ENCODE measurements around the gene ACTL7A.
"Not testable (repeated sequence)": the region's sequence is repeated elsewhere in the genome, so short reads cannot be mapped to it uniquely, and the experiment has no call there.

Gene ACTL7A

DNA sequence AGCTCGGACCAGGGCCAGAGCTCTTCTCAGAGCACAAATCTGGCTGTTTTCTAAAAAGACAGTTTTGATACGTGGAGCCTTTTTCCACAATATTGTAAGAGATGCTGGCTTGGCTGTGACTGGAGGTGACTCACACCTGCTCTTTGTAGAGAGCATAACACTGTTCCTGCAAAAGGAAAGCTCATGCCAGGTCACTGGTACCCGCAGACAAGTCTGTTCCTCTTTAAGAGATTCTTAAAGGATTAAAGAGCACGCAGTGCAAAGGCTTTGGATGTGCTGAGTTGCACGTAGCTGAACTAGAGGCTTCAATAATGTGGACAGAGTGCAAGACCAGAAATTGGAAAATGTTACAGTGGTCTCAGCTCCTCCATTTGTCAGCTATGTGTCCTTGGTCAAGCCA, 25.3 kb upstream of the ACTL7A start:
- H3F3A ChIP-seq (ENCODE audit: insufficient read depth, low read length): no peaks in the 10 kb centered on the region
- no peak overlapping the region for H3K4me2 ChIP-seq (ENCODE audit: low read length)
- H3K4me1 ChIP-seq (ENCODE audit: insufficient read depth, low read length, severe bottlenecking): no peaks in the 10 kb centered on the region
- H3K79me2 ChIP-seq (ENCODE audit: insufficient read depth, low read length): no peaks in the 10 kb centered on the region
- TF ChIP-seq, protein P1, sequence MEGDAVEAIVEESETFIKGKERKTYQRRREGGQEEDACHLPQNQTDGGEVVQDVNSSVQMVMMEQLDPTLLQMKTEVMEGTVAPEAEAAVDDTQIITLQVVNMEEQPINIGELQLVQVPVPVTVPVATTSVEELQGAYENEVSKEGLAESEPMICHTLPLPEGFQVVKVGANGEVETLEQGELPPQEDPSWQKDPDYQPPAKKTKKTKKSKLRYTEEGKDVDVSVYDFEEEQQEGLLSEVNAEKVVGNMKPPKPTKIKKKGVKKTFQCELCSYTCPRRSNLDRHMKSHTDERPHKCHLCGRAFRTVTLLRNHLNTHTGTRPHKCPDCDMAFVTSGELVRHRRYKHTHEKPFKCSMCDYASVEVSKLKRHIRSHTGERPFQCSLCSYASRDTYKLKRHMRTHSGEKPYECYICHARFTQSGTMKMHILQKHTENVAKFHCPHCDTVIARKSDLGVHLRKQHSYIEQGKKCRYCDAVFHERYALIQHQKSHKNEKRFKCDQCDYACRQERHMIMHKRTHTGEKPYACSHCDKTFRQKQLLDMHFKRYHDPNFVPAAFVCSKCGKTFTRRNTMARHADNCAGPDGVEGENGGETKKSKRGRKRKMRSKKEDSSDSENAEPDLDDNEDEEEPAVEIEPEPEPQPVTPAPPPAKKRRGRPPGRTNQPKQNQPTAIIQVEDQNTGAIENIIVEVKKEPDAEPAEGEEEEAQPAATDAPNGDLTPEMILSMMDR (IDR thresholded peaks at IDR 0.05; ENCODE audit: low read length): no peak
- TF ChIP-seq EZH2 (IDR thresholded peaks at IDR 0.05; ENCODE audit: borderline replicate concordance, low read length): no peak
- no peaks in the 10 kb centered on the region for H3K27me3 ChIP-seq (ENCODE audit: insufficient read depth, low read length)
- no peak overlapping the region for H3K9ac ChIP-seq (ENCODE audit: low read length)
- H3K36me3 ChIP-seq (ENCODE audit: insufficient read depth, low read length): no peaks in the 10 kb centered on the region
- H3K4me3 ChIP-seq (ENCODE audit: low read depth, low read length, poor library complexity, severe bottlenecking): no peak overlapping the region
- H4K20me1 ChIP-seq (ENCODE audit: insufficient read depth, low read length): no peaks in the 10 kb centered on the region
- no peaks in the 10 kb centered on the region for H3K9me3 ChIP-seq (ENCODE audit: low read length)
- H3K9me2 ChIP-seq (ENCODE audit: low read depth, low read length): no peaks in the 10 kb centered on the region
- H3K27ac ChIP-seq (ENCODE audit: low read depth, low read length, poor library complexity, severe bottlenecking): no peak overlapping the region
- no peak overlapping the region for H2AFZ ChIP-seq (ENCODE audit: low read length)

DNA sequence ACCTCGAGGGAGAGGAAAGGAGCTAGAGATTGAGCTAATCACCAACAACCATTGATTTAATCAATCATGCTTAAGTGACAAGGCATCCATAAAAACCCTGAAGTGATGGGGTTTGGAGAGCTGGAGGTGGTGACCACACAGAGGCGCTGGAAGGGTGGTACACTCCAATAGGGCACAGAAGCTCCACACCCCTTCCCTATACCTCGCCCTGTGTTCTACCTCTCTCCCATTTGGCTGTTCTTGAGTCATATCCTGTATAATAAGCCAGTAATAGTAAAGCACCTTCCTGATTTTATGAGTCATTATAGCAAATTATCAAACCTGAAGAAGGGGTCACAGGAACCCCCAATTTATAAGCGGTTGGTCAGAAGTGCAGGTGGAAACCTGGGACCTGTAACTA, 24.5 kb upstream of the ACTL7A start:
- TF ChIP-seq EZH2 (IDR thresholded peaks at IDR 0.05; ENCODE audit: borderline replicate concordance, low read length): no peak
- TF ChIP-seq, protein P1 (IDR thresholded peaks at IDR 0.05; ENCODE audit: low read length): no peak
- H3K27me3 ChIP-seq (ENCODE audit: insufficient read depth, low read length): no peaks in the 10 kb centered on the region
- no peak overlapping the region for H3K27ac ChIP-seq (ENCODE audit: low read depth, low read length, poor library complexity, severe bottlenecking)
- H3K4me3 ChIP-seq (ENCODE audit: low read depth, low read length, poor library complexity, severe bottlenecking): no peak overlapping the region
- no peaks in the 10 kb centered on the region for H3F3A ChIP-seq (ENCODE audit: insufficient read depth, low read length)
- no peaks in the 10 kb centered on the region for H3K36me3 ChIP-seq (ENCODE audit: insufficient read depth, low read length)
- H3K9ac ChIP-seq (ENCODE audit: low read length): no peak overlapping the region
- H3K4me2 ChIP-seq (ENCODE audit: low read length): no peak overlapping the region
- H4K20me1 ChIP-seq (ENCODE audit: insufficient read depth, low read length): no peaks in the 10 kb centered on the region
- no peaks in the 10 kb centered on the region for H3K79me2 ChIP-seq (ENCODE audit: insufficient read depth, low read length)
- H3K4me1 ChIP-seq (ENCODE audit: insufficient read depth, low read length, severe bottlenecking): no peaks in the 10 kb centered on the region
- H2AFZ ChIP-seq (ENCODE audit: low read length): no peak overlapping the region
- no peaks in the 10 kb centered on the region for H3K9me3 ChIP-seq (ENCODE audit: low read length)
- H3K9me2 ChIP-seq (ENCODE audit: low read depth, low read length): no peaks in the 10 kb centered on the region

DNA sequence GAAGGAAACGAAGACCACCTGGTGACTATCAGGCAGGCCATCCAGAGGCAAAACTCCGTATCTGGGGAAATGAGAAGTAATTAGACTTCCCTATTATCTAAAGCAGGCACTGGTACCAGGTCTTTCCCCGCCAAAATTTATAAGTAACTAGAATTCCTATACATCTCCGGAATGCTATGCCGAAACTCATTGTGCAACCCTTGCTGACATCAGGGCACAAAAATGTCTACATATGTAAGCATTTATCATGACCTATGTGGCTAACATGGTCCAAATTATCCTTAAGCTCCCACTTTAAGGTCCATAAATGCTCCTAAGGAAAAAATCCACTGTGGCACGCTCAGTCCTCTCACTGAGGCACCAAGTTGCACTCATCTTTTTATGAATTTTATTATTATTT, 24.0 kb upstream of the ACTL7A start:
- Histone ChIP-seq H3K9ac (ENCODE audit: low read length) (no peak overlapping the region), H3K4me1 (ENCODE audit: insufficient read depth, low read length, severe bottlenecking) (no peaks in the 10 kb centered on the region), H3K79me2 (ENCODE audit: insufficient read depth, low read length) (no peaks in the 10 kb centered on the region), H3F3A (ENCODE audit: insufficient read depth, low read length) (no peaks in the 10 kb centered on the region), H3K36me3 (ENCODE audit: insufficient read depth, low read length) (no peaks in the 10 kb centered on the region), H3K9me3 (ENCODE audit: low read length) (no peaks in the 10 kb centered on the region), H2AFZ (ENCODE audit: low read length) (no peak overlapping the region), H3K27ac (ENCODE audit: low read depth, low read length, poor library complexity, severe bottlenecking) (no peak overlapping the region), H4K20me1 (ENCODE audit: insufficient read depth, low read length) (no peaks in the 10 kb centered on the region), H3K27me3 (ENCODE audit: insufficient read depth, low read length) (no peaks in the 10 kb centered on the region), H3K4me2 (ENCODE audit: low read length) (no peak overlapping the region), H3K9me2 (ENCODE audit: low read depth, low read length) (no peaks in the 10 kb centered on the region), H3K4me3 (ENCODE audit: low read depth, low read length, poor library complexity, severe bottlenecking) (no peak overlapping the region)
- TF ChIP-seq, protein P1 (IDR thresholded peaks at IDR 0.05; ENCODE audit: low read length): no peak
- TF ChIP-seq EZH2 (IDR thresholded peaks at IDR 0.05; ENCODE audit: borderline replicate concordance, low read length): no peak

DNA sequence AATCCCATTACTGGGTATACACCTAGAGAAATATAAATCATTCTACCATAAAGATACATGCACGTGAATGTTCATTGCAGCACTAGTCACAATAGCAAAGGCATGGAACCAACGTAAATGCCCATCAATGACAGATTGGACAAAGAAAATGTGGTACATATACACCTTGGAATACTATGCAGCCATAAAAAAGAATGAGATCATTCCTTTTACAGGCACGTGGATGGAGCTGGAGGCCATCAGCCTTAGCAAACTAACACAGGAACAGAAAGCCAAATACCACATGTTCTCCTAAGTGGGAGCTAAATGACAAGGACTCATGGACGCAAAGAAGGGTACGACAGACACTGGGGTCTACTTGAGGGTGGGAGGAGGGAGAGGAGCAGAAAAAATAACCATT, 22.5 kb upstream of the ACTL7A start:
- not testable (repeated sequence) for H3K4me1 ChIP-seq (ENCODE audit: insufficient read depth, low read length, severe bottlenecking); H3K27ac ChIP-seq (ENCODE audit: low read depth, low read length, poor library complexity, severe bottlenecking); H3K4me3 ChIP-seq (ENCODE audit: low read depth, low read length, poor library complexity, severe bottlenecking); H3K27me3 ChIP-seq (ENCODE audit: insufficient read depth, low read length); H3K4me2 ChIP-seq (ENCODE audit: low read length); H3K9me3 ChIP-seq (ENCODE audit: low read length); H3K36me3 ChIP-seq (ENCODE audit: insufficient read depth, low read length); H2AFZ ChIP-seq (ENCODE audit: low read length); H3K79me2 ChIP-seq (ENCODE audit: insufficient read depth, low read length); H4K20me1 ChIP-seq (ENCODE audit: insufficient read depth, low read length); H3F3A ChIP-seq (ENCODE audit: insufficient read depth, low read length); H3K9ac ChIP-seq (ENCODE audit: low read length); H3K9me2 ChIP-seq (ENCODE audit: low read depth, low read length)
